ENCODE data around the gene GMDS. TPM values are rescaled to one million over a fixed set of nuclear protein-coding genes. Genes with fewer than 3 reads are reported as not detected.

The GMDS gene
- total RNA-seq, 4 donors from 2014 or later = 9.5 to 32.8 (median 22.4) TPM

GRCh38 chr6:1722801-1723200, 522.6 kb downstream of the GMDS start:
- no peak overlapping the region for H3K4me3 ChIP-seq (replicated peaks in 1 of 3)
- no peaks in the 10 kb centered on the region for H3K27me3 ChIP-seq
- no peak for DNase-seq
- H3K9me3 ChIP-seq = no peaks in the 10 kb centered on the region
- peaks cover 9 to 34% of the 10 kb centered on the region in 2 donors for H3K4me1 ChIP-seq
- no peak overlapping the region for H3K27ac ChIP-seq
- WGBS, 2 donors = 90 to 95% methylated on average over 2 of the region's 2 CpGs
- intact Hi-C loops (cut with DNase I) = no loop called here
- no peaks in the 10 kb centered on the region for H3K36me3 ChIP-seq
- TF ChIP-seq CTCF (IDR thresholded peaks at IDR 0.05) (no peak), POLR2A (IDR thresholded peaks at IDR 0.05) (no peak)

GRCh38 chr6:1720620-1721322, 524.6 kb downstream of the GMDS start:
- Histone ChIP-seq H3K27ac (no peak overlapping the region), H3K4me1 (peaks cover 9 to 34% of the 10 kb centered on the region in 2 donors)
- intact Hi-C loops (cut with DNase I) = no loop called here

GRCh38 chr6:1719922-1720321, 525.5 kb downstream of the GMDS start:
- no peak overlapping the region for H3K27ac ChIP-seq
- H3K4me1 ChIP-seq = peaks cover 9 to 32% of the 10 kb centered on the region in 2 donors
- H3K27me3 ChIP-seq = no peaks in the 10 kb centered on the region
- DNase-seq = no peak
- H3K4me3 ChIP-seq (replicated peaks in 1 of 3) = no peak overlapping the region
- TF ChIP-seq POLR2A (IDR thresholded peaks at IDR 0.05) (no peak), CTCF (IDR thresholded peaks at IDR 0.05) (no peak)
- WGBS, 2 donors = 86 to 90% methylated on average over 3 of the region's 3 CpGs
- intact Hi-C loops (cut with DNase I) = no loop called here
- H3K9me3 ChIP-seq = no peaks in the 10 kb centered on the region
- H3K36me3 ChIP-seq = no peaks in the 10 kb centered on the region

More at GRCh38 chr6:1720620-1721322, 524.6 kb downstream of the GMDS start:
- Histone ChIP-seq H3K4me3 (replicated peaks in 1 of 3) (no peak overlapping the region), H3K27me3 (no peaks in the 10 kb centered on the region), H3K36me3 (no peaks in the 10 kb centered on the region), H3K9me3 (no peaks in the 10 kb centered on the region)
- TF ChIP-seq CTCF (IDR thresholded peaks at IDR 0.05) = no peak
- no peak for TF ChIP-seq POLR2A (IDR thresholded peaks at IDR 0.05)
- DNase-seq = no peak
- 71 to 73% methylated on average over 8 of the region's 8 CpGs for WGBS, 2 donors

- H3K36me3 ChIP-seq = no peaks in the 10 kb centered on the region
- TF ChIP-seq CTCF (IDR thresholded peaks at IDR 0.05) (no peak), POLR2A (IDR thresholded peaks at IDR 0.05) (no peak)
- no peaks in the 10 kb centered on the region for H3K9me3 ChIP-seq
- H3K4me1 ChIP-seq = peaks cover 0 to 10% of the 10 kb centered on the region in 2 donors
- no peak overlapping the region for H3K27ac ChIP-seq
- no peak overlapping the region for H3K4me3 ChIP-seq (replicated peaks in 1 of 3)
- H3K27me3 ChIP-seq = no peaks in the 10 kb centered on the region
- no peak for DNase-seq
- intact Hi-C loops (cut with DNase I) = no loop called here
- WGBS, 2 donors = 80 to 90% methylated on average over 5 of the region's 5 CpGs
Observed at GRCh38 chr6:1716868-1717267, 528.5 kb downstream of the GMDS start.

- Histone ChIP-seq H3K4me1 (peaks cover 0 to 7% of the 10 kb centered on the region in 2 donors), H3K9me3 (no peaks in the 10 kb centered on the region), H3K4me3 (replicated peaks in 1 of 3) (no peak overlapping the region), H3K27me3 (no peaks in the 10 kb centered on the region), H3K27ac (no peak overlapping the region), H3K36me3 (no peaks in the 10 kb centered on the region)
- TF ChIP-seq POLR2A (IDR thresholded peaks at IDR 0.05) (no peak), CTCF (IDR thresholded peaks at IDR 0.05) (no peak)
- intact Hi-C loops (cut with DNase I) = no loop called here
- WGBS, 2 donors = 79 to 82% methylated on average over 5 of the region's 5 CpGs
- no peak for DNase-seq
Observed at GRCh38 chr6:1716396-1716795, 529.0 kb downstream of the GMDS start.
